IMR-90 (cell line): Measurements from ENCODE around the gene PIEZO2. TPM values are rescaled to one million over a fixed set of nuclear protein-coding genes. Genes with fewer than 3 reads are reported as not detected.

Experiments
- ATAC-seq: fragments of 200-7000 bp; cut with Tn5 transposase; 2 replicates; pipeline ENCODE4 v1.9.1; 2020; ENCODE audit warnings: low read depth, mild to moderate bottlenecking, moderate library complexity
- BruUV-seq: library from RNA; stranded (reverse); fragments of 400-500 nt; replicated peaks from 2 replicates; lab custom pipeline; 2021; lab: Mats Ljungman, UMichigan
- CTCF ChIA-PET: fragments of 300-600 bp; formaldehyde crosslinking; extraction: SDS; loops from one replicate; lab custom pipeline; 2021; ENCODE audit warnings: antibody characterized with exemption; lab: Yijun Ruan, JAX
- POLR2A ChIA-PET: fragments of 300-600 bp; sonication (Branson Sonifier 250); formaldehyde crosslinking; loops from one replicate; lab custom pipeline; 2022; ENCODE audit warnings: antibody characterized with exemption; ENCODE audit not compliant: unreplicated experiment; lab: Charles Lee
- DNase-seq: peaks from one replicate; pipeline ENCODE4 v3.0.0; 2013
- H2AFZ ChIP-seq: replicated peaks from 2 replicates; pipeline ENCODE3; 2013; ENCODE audit warnings: low read length, mild to moderate bottlenecking; ENCODE audit not compliant: poor library complexity
- H2AK5ac ChIP-seq: 2 replicates; pipeline ENCODE4 v1.6.1; 2013; ENCODE audit warnings: low read depth, low read length, inconsistent platforms
- H2AK9ac ChIP-seq: replicated peaks from 2 replicates; pipeline ENCODE3; 2013; ENCODE audit warnings: mild to moderate bottlenecking, low read depth, low read length, moderate library complexity; ENCODE audit not compliant: poor library complexity
- H2BK120ac ChIP-seq: 2 replicates; pipeline ENCODE4 v1.6.1; 2013; ENCODE audit warnings: low read depth, low read length, inconsistent platforms
- H2BK15ac ChIP-seq: 3 replicates; pipeline ENCODE4 v1.6.1; 2013; ENCODE audit warnings: low read depth, low read length, inconsistent platforms
- H2BK20ac ChIP-seq: 2 replicates; pipeline ENCODE4 v1.6.1; 2013; ENCODE audit warnings: low read depth, mild to moderate bottlenecking, inconsistent platforms, low read length, moderate library complexity
- H2BK5ac ChIP-seq: 2 replicates; pipeline ENCODE4 v1.6.1; 2013; ENCODE audit warnings: mild to moderate bottlenecking, low read depth, low read length, inconsistent platforms; ENCODE audit not compliant: poor library complexity, severe bottlenecking
- H3K14ac ChIP-seq: replicated peaks from 2 replicates; pipeline ENCODE4 v1.6.1; 2013; ENCODE audit warnings: low read depth, low read length, inconsistent platforms
- H3K18ac ChIP-seq: 2 replicates; pipeline ENCODE4 v1.6.1; 2013; ENCODE audit warnings: low read depth, low read length, control low read depth
- H3K23ac ChIP-seq: 2 replicates; pipeline ENCODE4 v1.6.1; 2013; ENCODE audit warnings: low read depth, low read length, inconsistent platforms
- H3K27ac ChIP-seq: 2 replicates; pipeline ENCODE4 v1.5.1; 2013; ENCODE audit warnings: mild to moderate bottlenecking, control low read depth, low read length; ENCODE audit not compliant: insufficient read depth
- H3K27me3 ChIP-seq: 2 replicates; pipeline ENCODE4 v1.6.1; 2013; ENCODE audit warnings: low read length; ENCODE audit not compliant: control insufficient read depth, insufficient read depth
- H3K36me3 ChIP-seq: 2 replicates; pipeline ENCODE4 v1.6.1; 2013; ENCODE audit warnings: low read length, mixed read lengths; ENCODE audit not compliant: control insufficient read depth, insufficient read depth
- H3K4ac ChIP-seq: 2 replicates; pipeline ENCODE4 v1.6.1; 2013; ENCODE audit warnings: low read depth, low read length, inconsistent platforms
- H3K4me1 ChIP-seq: 2 replicates; pipeline ENCODE4 v1.6.1; 2013; ENCODE audit warnings: low read length, mixed read lengths; ENCODE audit not compliant: control insufficient read depth, insufficient read depth
- H3K4me2 ChIP-seq: 2 replicates; pipeline ENCODE4 v1.6.1; 2013; ENCODE audit warnings: low read depth, mild to moderate bottlenecking, control low read depth, low read length, moderate library complexity
- H3K4me3 ChIP-seq: 2 replicates; pipeline ENCODE4 v1.5.1; 2013; ENCODE audit warnings: low read depth, mild to moderate bottlenecking, control low read depth, low read length, moderate library complexity; ENCODE audit not compliant: insufficient read depth
- H3K56ac ChIP-seq: 2 replicates; pipeline ENCODE4 v1.6.1; 2013; ENCODE audit warnings: low read length, inconsistent platforms; ENCODE audit not compliant: insufficient read depth; ENCODE audit errors: extremely low read depth
- H3K79me1 ChIP-seq, 2 experiments: 2 replicates each; pipeline ENCODE4 v1.6.1; 2013; ENCODE audit warnings: low read length in 2 of 2, inconsistent platforms in 1 of 2, low read depth in 1 of 2
- H3K9ac ChIP-seq: 2 replicates; pipeline ENCODE4 v1.6.1; 2013; ENCODE audit warnings: low read depth, low read length, control low read depth
- H3K9me1 ChIP-seq: 2 replicates; pipeline ENCODE4 v1.6.1; 2013; ENCODE audit warnings: low read length, inconsistent platforms; ENCODE audit not compliant: insufficient read depth
- H3K9me3 ChIP-seq: 2 replicates; pipeline ENCODE4 v1.6.1; 2013; ENCODE audit warnings: low read length; ENCODE audit not compliant: control insufficient read depth, insufficient read depth
- H4K20me1 ChIP-seq: 2 replicates; pipeline ENCODE4 v1.6.1; 2013; ENCODE audit warnings: low read length, inconsistent platforms; ENCODE audit not compliant: insufficient read depth
- H4K5ac ChIP-seq: 2 replicates; pipeline ENCODE4 v1.6.1; 2013; ENCODE audit warnings: mild to moderate bottlenecking, low read depth, low read length, control low read depth
- H4K8ac ChIP-seq, 2 experiments: 2 replicates each; pipeline ENCODE4 v1.6.1; 2013; ENCODE audit warnings: low read depth in 2 of 2, low read length in 2 of 2, control low read depth in 1 of 2, inconsistent platforms in 1 of 2
- H4K91ac ChIP-seq: 2 replicates; pipeline ENCODE4 v1.6.1; 2013; ENCODE audit warnings: low read depth, low read length, inconsistent platforms; ENCODE audit not compliant: insufficient read depth
- BHLHE40 ChIP-seq: fragments of 150-350 bp; IDR thresholded peaks from 2 replicates; pipeline ENCODE4 v1.6.1; 2016; ENCODE audit warnings: mild to moderate bottlenecking, low read depth, low read length
- CEBPB ChIP-seq: IDR thresholded peaks from 2 replicates; pipeline ENCODE4 v1.6.1; 2012; ENCODE audit warnings: low read depth, low read length, improper control_type of control experiment
- CHD1 ChIP-seq: IDR thresholded peaks from 2 replicates; pipeline ENCODE4 v1.6.1; 2012; ENCODE audit warnings: low read depth, low read length, improper control_type of control experiment
- FOS ChIP-seq: fragments of 150-350 bp; IDR thresholded peaks from 2 replicates; pipeline ENCODE4 v1.6.1; 2016; ENCODE audit warnings: low read depth, low read length
- MAFK ChIP-seq: IDR thresholded peaks from 2 replicates; pipeline ENCODE4 v1.6.1; 2012; ENCODE audit warnings: low read depth, low read length, improper control_type of control experiment
- MAZ ChIP-seq: IDR thresholded peaks from 2 replicates; pipeline ENCODE4 v1.6.1; 2012; ENCODE audit warnings: low read depth, mild to moderate bottlenecking, low read length, improper control_type of control experiment, moderate library complexity, borderline replicate concordance
- MXI1 ChIP-seq: IDR thresholded peaks from 2 replicates; pipeline ENCODE4 v1.6.1; 2012; ENCODE audit warnings: low read depth, mild to moderate bottlenecking, low read length, moderate library complexity, borderline replicate concordance
- NFE2L2 ChIP-seq: fragments of 150-350 bp; IDR thresholded peaks from 2 replicates; pipeline ENCODE4 v1.6.1; 2016; ENCODE audit warnings: low read depth, mild to moderate bottlenecking, low read length
- POLR2A ChIP-seq: IDR thresholded peaks from 2 replicates; pipeline ENCODE4 v1.6.1; 2012; ENCODE audit warnings: mild to moderate bottlenecking, low read depth, low read length
- RAD21 ChIP-seq: IDR thresholded peaks from 2 replicates; pipeline ENCODE4 v1.6.1; 2012; ENCODE audit warnings: low read length, improper control_type of control experiment
- RCOR1 ChIP-seq: IDR thresholded peaks from 2 replicates; pipeline ENCODE4 v1.6.1; 2012; ENCODE audit warnings: mild to moderate bottlenecking, low read length, improper control_type of control experiment; ENCODE audit not compliant: insufficient replicate concordance
- RFX5 ChIP-seq: IDR thresholded peaks from 2 replicates; pipeline ENCODE4 v1.8.0; 2012; ENCODE audit warnings: low read depth, mild to moderate bottlenecking, low read length, moderate library complexity
- SMC3 ChIP-seq: fragments of 150-350 bp; IDR thresholded peaks from 2 replicates; pipeline ENCODE4 v1.6.1; 2016; ENCODE audit warnings: low read depth, mild to moderate bottlenecking, antibody characterized with exemption, low read length, moderate library complexity
- WGBS, 2 experiments: methylation state at CpG; one replicate each; pipeline versions ENCODE4 v1.1.5 to v1.1.7; 2013; ENCODE audit warnings: missing lambda C conversion rate in 2 of 2; ENCODE audit not compliant: insufficient read length in 1 of 2; ENCODE audit errors: extremely low coverage in 2 of 2; 5-methylcytosine and 5-hydroxymethylcytosine counted together
- dilution Hi-C: fragments of 300-500 bp; cut with HindIII; formaldehyde crosslinking; loops from one replicate; pipeline ENCODE4 v1.14.3; 2018; ENCODE audit warnings: low sequenced_read_pairs; ENCODE audit not compliant: unreplicated experiment
- in situ Hi-C: fragments of 300-500 bp; cut with MboI; formaldehyde crosslinking; loops from 3 replicates; pipeline ENCODE4 v1.14.3; 2019; ENCODE audit warnings: low sequenced_read_pairs, inconsistent platforms, mixed read lengths
- intact Hi-C: fragments of 100-400 bp; cut with micrococcal nuclease; formaldehyde crosslinking; loops from 2 replicates; pipeline ENCODE4 v1.10.0; 2022
- polyA plus RNA-seq, 3 experiments: library from polyadenylated mRNA; depleted of rRNA; stranded (reverse); fragments of >200 nt; gene quantifications; 2 replicates each; pipeline ENCODE4 v1.2.3, GENCODE V29; 2012; ENCODE audit warnings: low replicate concordance in 1 of 3
- total RNA-seq: library from RNA; depleted of rRNA; stranded (reverse); fragments of >200 nt; gene quantifications from 2 replicates; pipeline ENCODE4 v1.2.3, GENCODE V29; 2012
- TF ChIP-seq, protein P1 (sequence below): fragments of 150-350 bp; IDR thresholded peaks from 2 replicates; pipeline ENCODE4 v1.6.1; 2016; ENCODE audit warnings: low read depth, mild to moderate bottlenecking, low read length, moderate library complexity, borderline replicate concordance
- TF ChIP-seq, protein P2 (sequence below): conservative IDR thresholded peaks from 2 replicates; pipeline ENCODE4 v1.5.1; 2012; ENCODE audit warnings: mild to moderate bottlenecking, low read depth, low read length, improper control_type of control experiment
- TF ChIP-seq, protein P3 (sequence below): fragments of 150-350 bp; IDR thresholded peaks from 2 replicates; pipeline ENCODE4 v1.6.1; 2017; ENCODE audit warnings: mild to moderate bottlenecking, antibody characterized with exemption, low read length, low read depth

Gene PIEZO2
- total and polyA plus RNA-seq, 2 of the 4 experiments (the other 2 are of a cell fraction) = 2.4 to 4.1 TPM

GRCh38 chr18:10685484-10685883, 463.9 kb downstream of the PIEZO2 start:
- CTCF ChIA-PET = interaction anchor here (0.6 kb wide), 1 partner anchor 874 kb away, joined by 3 read pairs; no protein-coding TSS in a partner anchor
- in situ Hi-C loops = no loop called here

More at GRCh38 chr18:10685484-10685883, 463.9 kb downstream of the PIEZO2 start:
- no peak overlapping the region for H2BK20ac ChIP-seq
- ATAC-seq (no peak), DNase-seq (no peak)
- TF ChIP-seq MXI1 (no peak), CEBPB (no peak), RAD21 (no peak), FOS (no peak), MAZ (no peak), BHLHE40 (no peak), SMC3 (no peak), MAFK (no peak), RFX5 (no peak), RCOR1 (no peak), POLR2A (no peak), CHD1 (no peak), NFE2L2 (no peak)
- TF ChIP-seq, protein P1, sequence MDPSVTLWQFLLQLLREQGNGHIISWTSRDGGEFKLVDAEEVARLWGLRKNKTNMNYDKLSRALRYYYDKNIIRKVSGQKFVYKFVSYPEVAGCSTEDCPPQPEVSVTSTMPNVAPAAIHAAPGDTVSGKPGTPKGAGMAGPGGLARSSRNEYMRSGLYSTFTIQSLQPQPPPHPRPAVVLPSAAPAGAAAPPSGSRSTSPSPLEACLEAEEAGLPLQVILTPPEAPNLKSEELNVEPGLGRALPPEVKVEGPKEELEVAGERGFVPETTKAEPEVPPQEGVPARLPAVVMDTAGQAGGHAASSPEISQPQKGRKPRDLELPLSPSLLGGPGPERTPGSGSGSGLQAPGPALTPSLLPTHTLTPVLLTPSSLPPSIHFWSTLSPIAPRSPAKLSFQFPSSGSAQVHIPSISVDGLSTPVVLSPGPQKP = no peak
- TF ChIP-seq, protein P2, sequence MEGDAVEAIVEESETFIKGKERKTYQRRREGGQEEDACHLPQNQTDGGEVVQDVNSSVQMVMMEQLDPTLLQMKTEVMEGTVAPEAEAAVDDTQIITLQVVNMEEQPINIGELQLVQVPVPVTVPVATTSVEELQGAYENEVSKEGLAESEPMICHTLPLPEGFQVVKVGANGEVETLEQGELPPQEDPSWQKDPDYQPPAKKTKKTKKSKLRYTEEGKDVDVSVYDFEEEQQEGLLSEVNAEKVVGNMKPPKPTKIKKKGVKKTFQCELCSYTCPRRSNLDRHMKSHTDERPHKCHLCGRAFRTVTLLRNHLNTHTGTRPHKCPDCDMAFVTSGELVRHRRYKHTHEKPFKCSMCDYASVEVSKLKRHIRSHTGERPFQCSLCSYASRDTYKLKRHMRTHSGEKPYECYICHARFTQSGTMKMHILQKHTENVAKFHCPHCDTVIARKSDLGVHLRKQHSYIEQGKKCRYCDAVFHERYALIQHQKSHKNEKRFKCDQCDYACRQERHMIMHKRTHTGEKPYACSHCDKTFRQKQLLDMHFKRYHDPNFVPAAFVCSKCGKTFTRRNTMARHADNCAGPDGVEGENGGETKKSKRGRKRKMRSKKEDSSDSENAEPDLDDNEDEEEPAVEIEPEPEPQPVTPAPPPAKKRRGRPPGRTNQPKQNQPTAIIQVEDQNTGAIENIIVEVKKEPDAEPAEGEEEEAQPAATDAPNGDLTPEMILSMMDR = no peak
- TF ChIP-seq, protein P3, sequence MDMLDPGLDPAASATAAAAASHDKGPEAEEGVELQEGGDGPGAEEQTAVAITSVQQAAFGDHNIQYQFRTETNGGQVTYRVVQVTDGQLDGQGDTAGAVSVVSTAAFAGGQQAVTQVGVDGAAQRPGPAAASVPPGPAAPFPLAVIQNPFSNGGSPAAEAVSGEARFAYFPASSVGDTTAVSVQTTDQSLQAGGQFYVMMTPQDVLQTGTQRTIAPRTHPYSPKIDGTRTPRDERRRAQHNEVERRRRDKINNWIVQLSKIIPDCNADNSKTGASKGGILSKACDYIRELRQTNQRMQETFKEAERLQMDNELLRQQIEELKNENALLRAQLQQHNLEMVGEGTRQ = no peak
- H2BK120ac ChIP-seq = no peak overlapping the region
- no peak overlapping the region for H2AK9ac ChIP-seq
- H3K14ac ChIP-seq = no peak overlapping the region
- no peak overlapping the region for H4K8ac ChIP-seq
- no peak overlapping the region for H3K56ac ChIP-seq
- H4K5ac ChIP-seq = no peak overlapping the region
- H3K9me3 ChIP-seq = no peaks in the 10 kb centered on the region
- H2AK5ac ChIP-seq = no peak overlapping the region
- H3K23ac ChIP-seq = no peak overlapping the region
- no peaks in the 10 kb centered on the region for H3K79me1 ChIP-seq
- no peak overlapping the region for H3K27ac ChIP-seq
- H4K91ac ChIP-seq = no peak overlapping the region
- no peak overlapping the region for H3K4me3 ChIP-seq
- H3K4ac ChIP-seq = no peak overlapping the region
- dilution Hi-C loops = no loop called here
- no peaks in the 10 kb centered on the region for H3K27me3 ChIP-seq
- no peak overlapping the region for H3K18ac ChIP-seq
- no peak overlapping the region for H3K9ac ChIP-seq
- POLR2A ChIA-PET = no interaction called here
- intact Hi-C loops = no loop called here
- 62% methylated on average over 12 of the region's 15 CpGs; no CpG with 5 or more reads in 1 of the 2 experiments for WGBS, 2 experiments
- no peaks in the 10 kb centered on the region for H4K20me1 ChIP-seq
- no peak overlapping the region for H3K4me2 ChIP-seq
- H2BK15ac ChIP-seq = no peak overlapping the region
- BruUV-seq = no TSS peak
- H3K9me1 ChIP-seq = 0 out of 2 replicates have a peak, but pooled peaks cover 2% of the 10 kb centered on the region
- H2BK5ac ChIP-seq = no peak overlapping the region
- no peaks in the 10 kb centered on the region for H3K4me1 ChIP-seq
- no peak overlapping the region for H2AFZ ChIP-seq
- peaks cover 6% of the 10 kb centered on the region; the same call in 1 of the 2 replicates for H3K36me3 ChIP-seq
